Pulmonary artery endothelial cell (primary cell): ENCODE data around the gene PCDHGA3. TPM values are rescaled to one million over a fixed set of nuclear protein-coding genes. Genes with fewer than 3 reads are reported as not detected.
"Not testable (repeated sequence)": the region's sequence is repeated elsewhere in the genome, so short reads cannot be mapped to it uniquely, and the experiment has no call there.

ENCODE experiments used
- DNase-seq: peaks from one replicate; pipeline ENCODE4 v3.0.0-alpha.2; 2011; ENCODE audit warnings: low read depth, low spot score
- total RNA-seq: library from RNA; depleted of rRNA; stranded (reverse); fragments of >200 nt; gene quantifications from 2 replicates; pipeline ENCODE4 v1.2.3, GENCODE V29; 2014

PCDHGA3 gene
- total RNA-seq, 1 donor from 2014 or later = 0.26 TPM

DNA sequence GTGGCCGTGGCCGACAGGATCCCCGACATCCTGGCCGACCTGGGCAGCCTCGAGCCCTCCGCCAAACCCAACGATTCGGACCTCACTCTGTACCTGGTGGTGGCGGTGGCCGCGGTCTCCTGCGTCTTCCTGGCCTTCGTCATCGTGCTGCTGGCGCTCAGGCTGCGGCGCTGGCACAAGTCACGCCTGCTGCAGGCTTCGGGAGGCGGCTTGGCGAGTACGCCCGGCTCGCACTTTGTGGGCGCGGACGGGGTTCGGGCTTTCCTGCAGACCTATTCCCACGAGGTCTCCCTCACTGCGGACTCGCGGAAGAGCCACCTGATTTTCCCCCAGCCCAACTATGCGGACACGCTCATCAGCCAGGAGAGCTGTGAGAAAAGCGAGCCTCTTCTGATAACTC is 2.4 kb downstream of the PCDHGA3 start:
- DNase-seq = not testable (repeated sequence)

DNA sequence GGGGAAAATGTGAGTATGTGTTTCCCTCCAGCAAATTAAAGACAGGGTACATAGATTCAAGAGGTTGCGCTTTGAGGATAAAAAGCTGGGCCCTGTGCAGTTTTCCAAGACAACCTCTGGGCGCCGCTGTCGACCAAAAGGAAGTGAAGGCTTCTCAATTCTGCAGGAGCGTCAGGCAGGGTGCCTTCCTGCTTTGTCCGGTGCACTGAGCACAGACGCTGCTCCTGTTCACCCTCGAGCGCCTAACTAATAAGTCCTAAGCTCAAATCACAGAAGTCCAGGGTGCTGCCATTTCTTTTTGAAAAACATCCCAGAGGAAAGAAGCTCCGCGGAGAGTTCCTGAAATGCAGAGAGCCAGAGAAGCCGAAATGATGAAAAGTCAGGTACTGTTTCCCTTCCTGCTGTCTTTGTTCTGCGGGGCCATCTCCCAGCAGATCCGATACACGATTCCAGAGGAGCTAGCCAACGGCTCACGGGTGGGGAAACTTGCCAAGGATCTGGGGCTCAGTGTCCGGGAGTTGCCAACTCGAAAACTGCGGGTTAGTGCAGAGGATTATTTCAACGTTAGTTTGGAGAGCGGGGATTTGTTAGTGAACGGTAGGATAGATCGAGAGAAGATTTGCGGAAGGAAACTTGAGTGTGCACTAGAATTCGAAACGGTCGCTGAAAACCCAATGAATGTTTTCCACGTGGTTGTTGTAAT is 6.4 kb downstream of the PCDHGA3 start, which contains the start of gene PCDHGB1:
Gene PCDHGB1, plus strand, starts transcription at position 183 of the 703 bp plus-strand sequence. Its CDS starts 162 bp downstream, at position 345.
- no peak for DNase-seq

DNA sequence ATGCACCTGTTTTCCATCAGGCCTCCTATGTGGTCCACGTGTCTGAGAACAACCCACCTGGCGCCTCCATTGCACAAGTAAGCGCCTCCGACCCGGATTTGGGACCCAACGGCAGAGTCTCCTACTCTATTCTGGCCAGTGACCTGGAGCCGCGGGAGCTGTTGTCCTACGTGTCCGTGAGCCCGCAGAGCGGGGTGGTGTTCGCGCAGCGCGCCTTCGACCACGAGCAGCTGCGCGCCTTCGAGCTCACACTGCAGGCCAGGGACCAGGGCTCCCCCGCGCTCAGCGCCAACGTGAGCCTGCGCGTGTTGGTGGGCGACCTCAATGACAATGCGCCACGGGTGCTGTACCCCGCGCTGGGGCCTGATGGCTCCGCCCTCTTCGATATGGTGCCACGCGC is 8.0 kb downstream of the PCDHGA3 start:
- no peak for DNase-seq

DNA sequence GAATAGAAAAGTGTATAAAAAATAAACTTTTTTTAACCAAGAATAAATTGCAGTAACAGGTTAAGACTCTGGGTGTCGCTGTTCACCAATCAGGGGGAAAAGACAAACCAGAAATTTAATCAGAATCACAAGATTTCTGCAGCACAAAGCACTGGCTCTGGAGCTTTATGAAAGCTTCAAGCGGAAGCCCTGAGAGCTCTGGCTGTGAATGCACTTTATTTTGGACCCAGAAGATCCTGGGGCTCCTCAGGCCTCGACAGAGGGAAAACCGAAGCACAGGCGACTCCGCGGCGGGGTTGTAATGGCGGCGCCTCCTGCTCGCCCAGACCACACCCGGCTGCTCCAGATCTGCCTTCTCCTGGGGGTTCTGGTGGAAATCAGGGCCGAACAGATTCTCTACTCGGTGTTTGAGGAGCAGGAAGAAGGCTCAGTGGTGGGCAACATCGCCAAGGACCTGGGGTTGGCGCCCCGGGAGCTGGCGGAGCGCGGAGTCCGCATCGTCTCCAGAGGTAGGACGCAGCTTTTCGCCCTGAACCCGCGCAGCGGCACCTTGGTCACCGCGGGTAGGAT is 11.4 kb downstream of the PCDHGA3 start, which contains the start of gene PCDHGA4:
Gene PCDHGA4, plus strand, starts transcription at position 122 of the 570 bp plus-strand sequence. Its CDS starts 87 bp downstream, at position 209.
- no peak for DNase-seq

DNA sequence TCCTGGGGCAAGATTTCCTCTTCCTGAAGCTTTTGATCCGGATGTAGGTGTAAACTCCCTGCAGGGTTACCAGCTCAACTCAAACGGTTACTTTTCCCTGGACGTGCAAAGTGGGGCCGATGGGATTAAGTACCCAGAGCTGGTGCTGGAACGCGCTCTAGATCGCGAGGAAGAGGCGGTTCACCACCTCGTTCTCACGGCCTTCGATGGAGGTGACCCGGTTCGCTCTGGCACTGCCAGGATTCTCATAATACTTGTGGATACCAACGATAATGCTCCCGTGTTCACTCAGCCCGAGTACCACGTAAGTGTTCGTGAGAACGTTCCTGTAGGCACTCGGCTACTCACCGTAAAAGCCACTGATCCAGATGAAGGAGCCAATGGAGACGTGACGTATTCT is 12.0 kb downstream of the PCDHGA3 start:
- no peak for DNase-seq

DNA sequence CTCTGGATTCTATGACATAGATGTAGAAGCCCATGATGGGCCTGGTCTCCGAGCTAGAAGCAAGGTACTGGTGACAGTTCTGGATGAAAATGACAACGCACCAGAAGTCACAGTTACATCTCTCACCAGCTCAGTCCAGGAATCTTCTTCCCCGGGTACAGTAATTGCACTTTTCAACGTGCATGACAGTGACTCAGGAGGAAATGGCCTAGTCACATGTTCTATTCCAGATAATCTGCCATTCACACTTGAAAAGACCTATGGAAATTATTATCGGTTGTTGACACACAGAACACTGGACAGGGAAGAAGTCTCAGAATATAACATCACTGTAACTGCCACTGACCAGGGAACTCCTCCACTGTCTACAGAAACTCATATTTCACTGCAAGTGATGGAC is 12.5 kb downstream of the PCDHGA3 start:
- no peak for DNase-seq

DNA sequence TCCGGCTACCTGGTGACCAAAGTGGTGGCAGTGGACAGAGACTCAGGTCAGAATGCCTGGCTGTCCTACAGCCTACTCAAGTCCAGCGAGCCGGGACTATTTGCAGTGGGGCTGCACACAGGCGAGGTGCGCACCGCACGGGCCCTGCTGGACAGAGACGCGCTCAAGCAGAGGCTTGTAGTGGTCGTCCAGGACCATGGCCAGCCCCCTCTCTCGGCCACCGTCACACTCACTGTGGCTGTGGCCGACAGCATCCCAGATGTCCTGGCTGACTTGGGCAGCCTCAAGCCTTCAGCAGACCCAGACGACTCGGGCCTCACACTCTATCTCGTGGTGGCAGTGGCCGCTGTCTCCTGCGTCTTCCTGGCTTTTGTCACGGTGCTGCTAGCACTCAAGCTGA is 13.3 kb downstream of the PCDHGA3 start:
- DNase-seq = no peak

DNA sequence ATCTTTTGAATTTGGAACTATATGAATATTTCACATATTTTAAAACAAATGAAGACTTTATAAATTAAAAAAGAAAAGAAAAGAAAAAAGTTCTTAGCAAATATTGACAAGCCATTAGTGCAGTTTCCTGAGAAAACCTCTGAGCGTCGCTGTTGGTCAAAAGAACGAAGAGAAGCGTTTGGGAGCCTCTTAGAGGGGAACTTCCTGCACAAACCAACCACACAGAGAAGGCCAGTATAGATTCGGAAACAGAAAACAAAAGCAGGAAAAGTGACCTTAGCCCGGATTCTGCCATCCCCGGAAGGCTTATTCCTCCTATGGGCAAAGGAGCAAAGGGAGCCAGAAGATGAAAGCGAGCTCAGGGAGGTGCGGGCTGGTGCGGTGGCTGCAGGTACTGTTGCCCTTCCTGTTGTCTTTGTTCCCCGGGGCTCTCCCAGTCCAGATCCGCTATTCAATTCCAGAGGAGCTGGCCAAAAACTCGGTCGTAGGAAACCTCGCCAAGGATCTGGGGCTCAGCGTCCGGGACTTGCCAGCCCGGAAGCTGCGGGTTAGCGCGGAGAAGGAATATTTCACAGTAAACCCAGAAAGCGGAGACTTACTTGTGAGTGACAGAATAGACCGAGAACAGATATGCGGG is 16.3 kb downstream of the PCDHGA3 start, which contains the start of gene PCDHGB2:
Gene PCDHGB2, plus strand, starts transcription at position 205 of the 637 bp plus-strand sequence. Its CDS starts 142 bp downstream, at position 347.
- no peak for DNase-seq

DNA sequence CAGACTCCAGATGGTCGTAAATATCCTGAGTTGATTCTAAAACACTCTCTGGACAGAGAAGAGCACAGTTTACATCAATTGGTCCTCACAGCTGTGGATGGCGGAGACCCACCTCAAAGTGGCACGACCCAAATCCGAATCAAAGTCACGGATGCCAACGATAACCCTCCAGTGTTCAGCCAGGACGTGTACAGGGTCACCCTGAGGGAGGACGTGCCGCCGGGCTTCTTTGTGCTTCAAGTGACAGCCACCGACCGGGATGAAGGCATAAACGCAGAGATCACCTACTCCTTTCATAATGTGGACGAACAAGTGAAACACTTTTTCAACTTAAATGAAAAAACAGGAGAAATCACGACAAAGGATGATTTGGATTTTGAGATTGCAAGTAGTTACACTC is 17.1 kb downstream of the PCDHGA3 start:
- DNase-seq = no peak

DNA sequence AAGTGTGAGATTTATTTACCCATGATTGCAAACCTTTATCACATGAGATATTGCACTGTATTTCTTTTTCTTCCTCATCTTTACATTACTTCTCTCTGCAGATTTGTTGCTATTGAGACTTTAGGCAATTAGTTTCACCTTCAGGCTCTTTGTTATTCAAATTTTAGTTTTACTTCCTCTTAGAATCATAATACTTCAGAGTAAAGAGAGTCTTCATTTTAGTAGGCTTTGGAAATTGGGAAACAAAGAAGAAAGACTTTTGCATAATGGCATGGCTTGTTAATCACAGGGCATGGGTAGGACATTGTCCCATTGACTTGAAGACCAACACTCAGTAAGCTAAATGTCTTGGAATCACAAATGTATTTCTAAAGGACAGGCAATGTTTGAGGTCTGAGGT is 19.1 kb downstream of the PCDHGA3 start:
- no peak for DNase-seq

DNA sequence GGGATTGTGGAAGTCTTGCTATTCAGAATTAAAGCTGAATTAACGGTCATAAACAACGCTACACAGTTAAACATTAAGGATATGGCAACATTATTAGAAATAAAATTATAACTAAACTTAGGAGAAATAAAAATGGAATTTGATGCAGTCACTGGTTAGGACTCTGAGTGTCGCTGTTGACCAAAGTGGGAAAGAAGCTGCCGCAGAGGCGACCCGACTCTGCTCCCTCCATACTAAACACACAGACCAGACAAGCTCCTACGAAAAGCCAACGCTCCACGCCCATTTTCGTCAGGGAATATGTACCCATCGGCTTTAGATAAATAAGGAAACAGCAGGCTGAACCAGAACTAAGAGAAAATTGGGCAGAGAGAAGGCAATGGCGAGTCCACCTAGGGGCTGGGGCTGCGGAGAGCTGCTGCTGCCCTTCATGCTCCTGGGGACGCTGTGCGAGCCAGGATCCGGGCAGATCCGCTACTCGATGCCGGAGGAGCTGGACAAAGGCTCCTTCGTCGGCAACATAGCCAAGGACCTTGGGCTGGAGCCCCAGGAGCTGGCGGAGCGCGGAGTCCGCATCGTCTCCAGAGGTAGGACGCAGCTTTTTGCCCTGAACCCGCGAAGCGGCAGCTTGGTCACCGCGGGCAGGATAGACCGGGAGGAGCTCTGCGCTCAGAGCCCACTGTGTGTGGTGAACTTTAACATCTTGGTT is 20.5 kb downstream of the PCDHGA3 start, which contains the start of gene PCDHGA5:
Gene PCDHGA5, plus strand, starts transcription at position 211 of the 709 bp plus-strand sequence. Its CDS starts 169 bp downstream, at position 380.
- no peak for DNase-seq

DNA sequence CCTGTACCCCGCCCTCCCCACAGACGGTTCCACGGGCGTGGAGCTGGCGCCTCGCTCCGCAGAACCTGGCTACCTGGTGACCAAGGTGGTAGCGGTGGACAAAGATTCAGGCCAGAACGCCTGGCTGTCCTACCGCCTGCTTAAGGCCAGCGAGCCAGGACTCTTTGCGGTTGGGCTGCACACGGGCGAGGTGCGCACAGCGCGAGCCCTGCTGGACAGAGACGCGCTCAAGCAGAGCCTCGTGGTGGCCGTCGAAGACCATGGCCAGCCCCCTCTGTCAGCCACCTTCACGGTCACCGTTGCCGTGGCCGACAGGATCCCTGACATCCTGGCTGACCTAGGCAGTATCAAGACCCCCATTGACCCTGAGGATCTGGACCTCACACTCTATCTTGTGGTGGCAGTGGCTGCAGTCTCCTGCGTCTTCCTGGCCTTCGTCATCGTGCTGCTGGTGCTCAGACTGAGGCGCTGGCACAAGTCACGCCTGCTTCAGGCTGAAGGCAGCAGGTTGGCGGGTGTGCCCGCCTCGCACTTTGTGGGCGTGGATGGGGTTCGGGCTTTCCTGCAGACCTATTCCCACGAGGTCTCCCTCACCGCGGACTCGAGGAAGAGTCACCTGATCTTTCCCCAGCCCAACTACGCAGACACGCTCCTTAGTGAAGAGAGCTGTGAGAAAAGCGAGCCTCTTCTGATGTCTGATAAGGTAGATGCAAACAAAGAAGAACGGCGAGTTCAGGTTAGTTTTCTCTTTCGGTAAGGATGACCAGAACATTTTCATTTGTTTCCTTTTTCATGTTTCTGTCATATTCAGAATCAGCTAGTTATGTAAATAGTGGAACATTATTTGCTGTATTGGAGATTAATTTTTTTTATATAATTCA is 22.6 kb downstream of the PCDHGA3 start:
- no peak for DNase-seq

DNA sequence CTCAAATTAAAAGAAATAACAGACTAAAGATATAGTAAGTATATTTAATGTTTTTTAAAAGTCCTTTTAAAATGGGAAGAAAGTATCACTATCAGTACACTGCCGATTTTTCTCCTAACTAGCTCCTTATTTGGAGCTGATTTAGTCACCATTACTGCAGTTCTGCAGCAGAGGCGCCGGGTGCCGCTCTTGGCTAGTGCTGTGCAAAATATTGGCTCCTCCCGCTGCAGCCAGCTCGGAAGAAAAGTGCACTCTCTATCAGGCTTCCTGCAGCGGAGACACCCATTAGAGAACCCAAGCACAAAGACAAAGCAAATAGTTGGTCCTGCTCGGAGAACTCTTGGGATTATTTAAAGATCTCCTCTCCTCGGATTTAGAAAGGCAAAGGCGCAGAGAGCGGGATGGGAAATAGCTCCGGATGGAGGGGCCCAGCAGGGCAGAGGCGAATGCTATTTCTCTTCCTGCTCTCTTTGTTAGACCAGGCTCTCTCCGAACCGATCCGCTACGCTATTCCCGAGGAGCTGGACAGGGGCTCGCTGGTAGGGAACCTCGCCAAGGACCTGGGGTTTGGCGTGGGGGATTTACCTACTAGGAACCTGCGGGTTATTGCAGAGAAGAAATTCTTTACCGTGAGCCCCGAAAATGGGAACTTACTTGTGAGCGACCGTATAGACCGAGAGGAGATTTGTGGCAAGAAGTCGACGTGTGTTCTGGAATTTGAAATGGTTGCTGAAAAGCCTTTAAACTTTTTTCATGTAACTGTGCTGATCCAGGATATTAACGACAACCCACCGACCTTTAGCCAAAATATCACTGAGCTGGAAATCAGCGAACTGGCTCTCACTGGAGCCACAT is 26.6 kb downstream of the PCDHGA3 start, which contains the start of gene PCDHGB3:
Gene PCDHGB3, plus strand, starts transcription at position 249 of the 855 bp plus-strand sequence. Its CDS starts 153 bp downstream, at position 402.
- no peak for DNase-seq

DNA sequence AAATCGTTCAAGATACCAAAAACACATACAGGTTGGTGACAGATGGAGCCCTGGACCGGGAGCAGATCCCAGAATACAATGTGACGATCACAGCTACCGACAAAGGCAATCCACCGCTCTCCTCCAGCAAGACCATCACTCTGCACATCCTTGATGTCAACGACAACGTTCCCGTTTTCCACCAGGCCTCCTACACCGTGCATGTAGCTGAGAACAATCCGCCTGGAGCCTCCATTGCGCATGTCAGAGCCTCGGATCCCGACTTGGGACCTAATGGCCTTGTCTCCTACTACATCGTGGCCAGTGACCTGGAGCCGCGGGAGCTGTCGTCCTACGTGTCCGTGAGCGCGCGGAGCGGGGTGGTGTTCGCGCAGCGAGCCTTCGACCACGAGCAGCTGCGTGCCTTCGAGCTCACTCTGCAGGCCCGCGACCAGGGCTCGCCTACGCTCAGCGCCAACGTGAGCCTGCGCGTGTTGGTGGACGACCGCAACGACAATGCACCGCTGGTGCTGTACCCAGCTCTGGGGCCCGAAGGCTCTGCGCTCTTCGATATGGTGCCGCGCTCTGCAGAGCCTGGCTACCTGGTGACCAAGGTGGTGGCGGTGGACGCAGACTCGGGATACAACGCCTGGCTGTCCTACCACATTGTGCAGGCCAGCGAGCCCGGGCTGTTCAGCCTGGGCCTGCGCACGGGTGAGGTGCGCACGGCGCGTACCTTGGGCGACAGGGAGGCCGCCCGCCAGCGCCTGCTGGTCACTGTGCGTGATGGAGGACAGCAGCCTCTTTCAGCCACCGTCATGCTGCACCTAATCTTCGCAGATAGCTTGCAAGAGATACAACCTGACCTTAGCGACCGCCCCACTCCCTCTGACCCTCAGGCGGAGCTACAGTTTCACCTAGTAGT is 28.2 kb downstream of the PCDHGA3 start:
- DNase-seq = no peak

DNA sequence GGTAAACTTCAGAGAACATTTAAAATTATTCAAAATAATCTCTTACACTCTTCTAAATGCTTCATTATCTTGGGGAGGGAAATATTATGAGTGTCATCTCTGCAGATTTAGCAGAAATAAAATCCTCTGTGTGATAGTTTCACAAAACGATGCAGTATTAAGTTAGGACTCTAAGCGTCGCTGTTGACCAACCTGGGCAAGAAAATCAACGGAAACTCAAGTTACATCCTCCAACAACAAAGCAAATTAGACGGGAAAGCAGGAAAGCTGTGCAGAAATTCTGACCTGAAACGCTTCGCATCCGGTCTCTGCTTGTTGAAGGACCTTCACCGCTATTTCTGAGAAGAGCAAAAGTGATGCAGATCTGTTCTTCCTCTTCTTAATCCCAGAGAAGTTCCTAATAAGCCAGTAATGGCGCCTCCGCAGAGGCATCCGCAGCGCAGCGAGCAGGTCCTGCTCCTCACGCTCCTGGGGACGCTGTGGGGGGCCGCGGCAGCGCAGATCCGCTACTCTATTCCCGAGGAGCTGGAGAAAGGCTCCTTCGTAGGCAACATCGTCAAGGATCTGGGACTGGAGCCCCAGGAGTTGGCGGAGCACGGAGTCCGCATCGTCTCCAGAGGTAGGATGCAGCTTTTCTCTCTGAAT is 30.2 kb downstream of the PCDHGA3 start, which contains the start of gene PCDHGA6:
Gene PCDHGA6, plus strand, starts transcription at position 219 of the 645 bp plus-strand sequence. Its CDS starts 193 bp downstream, at position 412.
- DNase-seq = no peak

DNA sequence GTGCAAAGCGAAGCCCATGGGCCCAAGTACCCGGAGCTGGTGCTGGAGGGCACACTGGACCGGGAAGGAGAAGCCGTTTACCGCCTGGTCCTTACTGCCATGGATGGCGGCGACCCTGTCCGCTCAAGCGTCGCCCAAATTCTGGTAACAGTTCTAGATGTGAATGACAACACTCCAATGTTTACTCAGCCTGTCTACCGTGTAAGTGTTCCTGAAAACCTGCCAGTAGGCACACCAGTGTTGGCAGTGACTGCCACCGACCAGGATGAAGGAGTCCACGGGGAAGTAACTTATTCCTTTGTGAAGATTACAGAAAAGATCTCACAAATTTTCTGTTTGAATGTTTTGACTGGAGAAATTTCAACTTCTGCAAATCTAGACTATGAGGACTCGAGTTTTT is 31.0 kb downstream of the PCDHGA3 start:
- DNase-seq = no peak

DNA sequence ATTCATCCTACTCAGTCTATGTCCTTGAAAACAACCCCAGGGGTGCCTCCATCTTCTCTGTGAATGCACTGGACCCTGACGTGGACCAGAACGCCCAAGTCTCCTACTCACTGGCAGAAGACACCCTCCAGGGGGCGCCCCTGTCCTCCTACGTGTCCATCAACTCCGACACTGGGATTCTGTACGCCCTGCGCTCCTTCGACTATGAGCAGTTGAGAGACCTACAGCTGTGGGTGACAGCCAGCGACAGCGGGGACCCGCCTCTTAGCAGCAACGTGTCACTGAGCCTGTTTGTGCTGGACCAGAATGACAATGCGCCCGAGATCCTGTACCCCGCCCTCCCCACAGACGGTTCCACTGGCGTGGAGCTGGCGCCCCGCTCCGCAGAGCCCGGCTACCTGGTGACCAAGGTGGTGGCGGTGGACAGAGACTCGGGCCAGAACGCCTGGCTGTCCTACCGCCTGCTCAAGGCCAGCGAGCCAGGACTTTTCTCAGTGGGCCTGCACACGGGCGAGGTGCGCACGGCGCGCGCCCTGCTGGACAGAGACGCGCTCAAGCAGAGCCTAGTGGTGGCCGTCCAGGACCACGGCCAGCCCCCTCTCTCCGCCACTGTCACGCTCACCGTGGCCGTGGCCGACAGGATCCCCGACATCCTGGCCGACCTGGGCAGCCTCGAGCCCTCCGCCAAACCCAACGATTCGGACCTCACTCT is 32.0 kb downstream of the PCDHGA3 start:
- DNase-seq = not testable (repeated sequence)
